Peyer's patch (tissue), 4 donors: ENCODE measurements around the gene ECHS1. TPM values are rescaled to one million over a fixed set of nuclear protein-coding genes. Genes with fewer than 3 reads are reported as not detected.
A peak's percentile ranks its signal among the peaks of the same experiment; 100 is the strongest.
"Not testable (repeated sequence)": the region's sequence is repeated elsewhere in the genome, so short reads cannot be mapped to it uniquely, and the experiment has no call there.

Source experiments
- DNase-seq, 3 donors: peaks; one replicate each; pipeline ENCODE4 v3.0.0-alpha.2; 2017 to 2019
- H3K27ac ChIP-seq, 4 donors: fragments of 200-600 bp; sonication (generic); one replicate each; pipeline ENCODE4 v1.5.1; 2016 to 2019
- H3K27me3 ChIP-seq, 2 donors: fragments of 200-600 bp; sonication (generic); one replicate each; pipeline ENCODE4 v1.5.1; 2019
- H3K36me3 ChIP-seq, 3 donors: fragments of 200-600 bp; sonication (generic); one replicate each; pipeline ENCODE4 v1.5.1; 2016 to 2019
- H3K4me1 ChIP-seq, 4 donors: fragments of 200-600 bp; sonication (generic); one replicate each; pipeline ENCODE4 v1.5.1; 2016 to 2019
- H3K4me3 ChIP-seq, 4 donors: fragments of 200-600 bp; sonication (generic); 1 replicate in 3 of 4; 2 replicates in 1 of 4; pipeline ENCODE4 v1.5.1; 2016 to 2019; ENCODE audit warnings: mild to moderate bottlenecking in 1 of 4
- H3K9me3 ChIP-seq, 4 donors: fragments of 200-600 bp; sonication (generic); one replicate each; pipeline ENCODE4 v1.5.1; 2016 to 2019; ENCODE audit warnings: mild to moderate bottlenecking in 1 of 4
- CTCF ChIP-seq, 6 experiments: fragments of 450-650 bp in 4 of 6; fragments of 200-600 bp in 2 of 6; sonication (generic) in 1 of 6; IDR thresholded peaks; one replicate each; pipeline ENCODE4 v1.5.1; 2017 to 2019; ENCODE audit warnings: antibody characterized with exemption in 6 of 6, mild to moderate bottlenecking in 3 of 6, moderate library complexity in 1 of 6
- POLR2A ChIP-seq, 2 donors: fragments of 450-650 bp; IDR thresholded peaks; one replicate each; pipeline ENCODE4 v1.5.1; 2017; ENCODE audit warnings: antibody characterized with exemption in 2 of 2, mild to moderate bottlenecking in 2 of 2, moderate library complexity in 2 of 2
- total RNA-seq, 4 donors: library from RNA; depleted of rRNA; stranded (reverse); fragments of >200 nt; gene quantifications; one replicate each; pipeline ENCODE4 v1.1.0, GENCODE V29; 2016

ECHS1 gene
- total RNA-seq, 4 donors from 2014 or later: 87.5 to 211 (median 172) TPM

GRCh38 chr10:133390597-133391248 is 17.6 kb upstream of the ECHS1 start:
- peak in 2 of 3 donors; percentile 16 to 44 for DNase-seq
- peak overlapping the region; percentile 58 to 92 (median 77) for H3K27ac ChIP-seq
- H3K36me3 ChIP-seq: peaks cover 0 to 17% (median 0%) of the 10 kb centered on the region in 3 donors

DNA sequence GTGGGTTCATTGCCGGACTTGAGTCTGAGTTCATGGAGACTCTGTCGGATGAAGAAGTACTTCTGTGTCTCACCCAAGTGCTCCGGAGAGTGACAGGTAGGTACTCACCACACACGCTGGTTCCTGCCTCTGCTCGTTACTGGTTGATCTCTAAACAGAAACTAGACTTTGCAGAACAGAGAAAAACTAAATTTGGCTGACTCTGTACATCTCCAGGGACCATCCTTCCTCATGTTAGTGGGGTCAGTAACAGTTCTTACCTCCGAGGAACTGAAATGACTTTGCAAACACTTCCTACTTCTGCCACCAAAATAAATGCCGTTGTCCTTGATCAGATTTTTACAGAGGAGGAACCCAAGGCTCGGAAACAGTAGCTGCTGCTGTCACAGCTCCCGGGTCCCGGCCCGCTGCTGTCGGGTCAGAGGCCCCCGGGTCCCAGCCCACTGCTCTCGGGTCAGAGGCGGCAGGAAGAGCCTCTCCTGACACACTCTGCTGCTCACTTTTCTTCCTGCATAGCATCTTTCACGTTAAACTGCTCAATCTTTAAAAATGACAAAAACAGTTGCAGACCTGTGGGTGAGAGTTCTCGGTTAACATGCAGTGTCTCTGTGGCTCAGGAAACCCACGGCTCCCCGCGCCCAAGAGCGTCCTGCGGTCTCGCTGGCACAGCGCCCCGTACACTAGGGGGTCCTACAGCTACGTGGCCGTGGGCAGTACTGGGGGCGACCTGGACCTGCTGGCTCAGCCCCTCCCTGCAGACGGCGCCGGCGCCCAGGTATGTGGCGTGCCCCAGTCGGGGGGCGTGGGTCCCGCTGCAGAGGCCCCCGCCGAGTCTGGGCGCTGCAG is 16.0 kb upstream of the ECHS1 start:
- DNase-seq: peak; percentile 51 to 88 (median 85)
- Histone ChIP-seq H3K4me1 (peaks cover 0 to 11% (median 4%) of the 10 kb centered on the region in 4 donors), H3K27me3 (no peaks in the 10 kb centered on the region), H3K36me3 (peaks cover 0 to 19% (median 0%) of the 10 kb centered on the region in 3 donors), H3K27ac (peak overlapping the region; percentile 68 to 92 (median 79)), H3K9me3 (no peaks in the 10 kb centered on the region), H3K4me3 (peak overlapping the region; percentile 20 to 48 (median 38))
- TF ChIP-seq CTCF (IDR thresholded peaks at IDR 0.05): peak in 1 of 6 experiments; percentile 9
- no peak for TF ChIP-seq POLR2A (IDR thresholded peaks at IDR 0.05)

More at GRCh38 chr10:133390597-133391248, 17.6 kb upstream of the ECHS1 start:
- no peak overlapping the region for H3K4me3 ChIP-seq
- H3K4me1 ChIP-seq: peaks cover 0 to 15% (median 9%) of the 10 kb centered on the region in 4 donors
- no peaks in the 10 kb centered on the region for H3K9me3 ChIP-seq
- TF ChIP-seq CTCF (IDR thresholded peaks at IDR 0.05): no peak
- no peak for TF ChIP-seq POLR2A (IDR thresholded peaks at IDR 0.05)
- H3K27me3 ChIP-seq: no peaks in the 10 kb centered on the region

- Histone ChIP-seq H3K36me3 (peaks cover 0 to 26% (median 0%) of the 10 kb centered on the region in 3 donors), H3K4me1 (peaks cover 0 to 11% (median 4%) of the 10 kb centered on the region in 4 donors), H3K9me3 (no peaks in the 10 kb centered on the region), H3K4me3 (peak overlapping the region in 3 of 4 donors; percentile 32 to 48 (median 45)), H3K27me3 (no peaks in the 10 kb centered on the region), H3K27ac (peak overlapping the region; percentile 68 to 92 (median 79))
- TF ChIP-seq POLR2A (IDR thresholded peaks at IDR 0.05) (no peak), CTCF (IDR thresholded peaks at IDR 0.05) (no peak)
- peak in 1 of 3 donors; percentile 40 for DNase-seq
Observed at GRCh38 chr10:133388236-133388972, 15.2 kb upstream of the ECHS1 start.

- not testable (repeated sequence) for H3K4me1 ChIP-seq, H3K27me3 ChIP-seq, H3K4me3 ChIP-seq, H3K9me3 ChIP-seq, H3K27ac ChIP-seq
- peaks cover 0 to 26% (median 0%) of the 10 kb centered on the region in 3 donors for H3K36me3 ChIP-seq
- DNase-seq: peak in 1 of 3 donors; percentile 13
Observed at GRCh38 chr10:133386951-133387350, 13.8 kb upstream of the ECHS1 start.

DNA sequence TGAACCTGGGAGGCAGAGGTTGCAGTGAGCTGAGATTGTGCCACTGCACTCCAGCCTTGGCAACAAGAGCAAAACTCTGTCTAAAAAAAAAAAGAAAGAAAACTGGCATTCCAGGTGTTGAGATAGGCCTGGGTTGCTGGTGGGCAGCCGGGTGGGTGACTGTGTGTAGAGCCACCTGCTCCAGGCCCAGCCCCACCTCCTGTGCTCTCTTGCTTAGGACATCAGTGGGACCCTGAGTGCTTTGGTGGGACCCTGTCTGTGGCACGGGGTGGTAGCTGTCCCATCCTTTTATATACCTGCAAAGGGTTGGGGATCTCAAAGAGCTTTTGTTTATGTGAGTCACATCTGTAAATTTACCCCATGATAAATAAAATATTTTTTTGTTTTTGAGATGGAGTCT is 12.1 kb upstream of the ECHS1 start:
- no peaks in the 10 kb centered on the region for H3K9me3 ChIP-seq
- H3K36me3 ChIP-seq: peaks cover 0 to 16% (median 0%) of the 10 kb centered on the region in 3 donors
- DNase-seq: peak in 1 of 3 donors; percentile 36
- peaks cover 0 to 11% (median under 1%) of the 10 kb centered on the region in 4 donors for H3K4me1 ChIP-seq
- H3K27ac ChIP-seq: no peak overlapping the region
- no peak for TF ChIP-seq CTCF (IDR thresholded peaks at IDR 0.05)
- no peak overlapping the region for H3K4me3 ChIP-seq
- H3K27me3 ChIP-seq: no peaks in the 10 kb centered on the region
